ENCODE measurements around the gene YEATS2.

Gene YEATS2

GRCh38 chr3:183827809-183828537, 130.4 kb downstream of the YEATS2 start:
- Histone ChIP-seq H3K36me3 (ENCODE audit: low read depth) (peaks cover 32% of the 10 kb centered on the region), H3K4me3 (ENCODE audit: severe bottlenecking) (no peak overlapping the region), H3K27me3 (ENCODE audit: insufficient read depth, poor library complexity, severe bottlenecking) (no peaks in the 10 kb centered on the region), H3K27ac (ENCODE audit: poor library complexity, severe bottlenecking) (no peak overlapping the region), H3K4me1 (ENCODE audit: insufficient read depth, poor library complexity, severe bottlenecking) (peaks cover 7% of the 10 kb centered on the region), H3K9me3 (ENCODE audit: severe bottlenecking) (no peaks in the 10 kb centered on the region)
- DNase-seq (ENCODE audit: low spot score), result no peak
- no peak for TF ChIP-seq CTCF (IDR thresholded peaks at IDR 0.05; ENCODE audit: poor library complexity, severe bottlenecking)
- ATAC-seq (ENCODE audit: low read depth), result no peak

GRCh38 chr3:183828538-183828870, 130.9 kb downstream of the YEATS2 start:
- no peak for TF ChIP-seq CTCF (IDR thresholded peaks at IDR 0.05; ENCODE audit: poor library complexity, severe bottlenecking)

GRCh38 chr3:183829466-183829865, 131.9 kb downstream of the YEATS2 start:
- H3K27ac ChIP-seq (ENCODE audit: poor library complexity, severe bottlenecking), result no peak overlapping the region
- DNase-seq (ENCODE audit: low spot score) (no peak), ATAC-seq (ENCODE audit: low read depth) (no peak)
- H3K4me3 ChIP-seq (ENCODE audit: severe bottlenecking), result no peak overlapping the region
- no peak for TF ChIP-seq CTCF (IDR thresholded peaks at IDR 0.05; ENCODE audit: poor library complexity, severe bottlenecking)
- no peaks in the 10 kb centered on the region for H3K9me3 ChIP-seq (ENCODE audit: severe bottlenecking)
- no peaks in the 10 kb centered on the region for H3K27me3 ChIP-seq (ENCODE audit: insufficient read depth, poor library complexity, severe bottlenecking)
- H3K36me3 ChIP-seq (ENCODE audit: low read depth), result peaks cover 40% of the 10 kb centered on the region
- H3K4me1 ChIP-seq (ENCODE audit: insufficient read depth, poor library complexity, severe bottlenecking), result no peaks in the 10 kb centered on the region

More at GRCh38 chr3:183828538-183828870, 130.9 kb downstream of the YEATS2 start:
- DNase-seq (ENCODE audit: low spot score) (no peak), ATAC-seq (ENCODE audit: low read depth) (no peak)
- Histone ChIP-seq H3K27ac (ENCODE audit: poor library complexity, severe bottlenecking) (no peak overlapping the region), H3K4me3 (ENCODE audit: severe bottlenecking) (no peak overlapping the region), H3K36me3 (ENCODE audit: low read depth) (peaks cover 37% of the 10 kb centered on the region), H3K27me3 (ENCODE audit: insufficient read depth, poor library complexity, severe bottlenecking) (no peaks in the 10 kb centered on the region), H3K4me1 (ENCODE audit: insufficient read depth, poor library complexity, severe bottlenecking) (peaks cover 7% of the 10 kb centered on the region), H3K9me3 (ENCODE audit: severe bottlenecking) (no peaks in the 10 kb centered on the region)

GRCh38 chr3:183830187-183830586, 132.6 kb downstream of the YEATS2 start:
- no peak for TF ChIP-seq CTCF (IDR thresholded peaks at IDR 0.05; ENCODE audit: poor library complexity, severe bottlenecking)
- Histone ChIP-seq H3K4me1 (ENCODE audit: insufficient read depth, poor library complexity, severe bottlenecking) (no peaks in the 10 kb centered on the region), H3K27ac (ENCODE audit: poor library complexity, severe bottlenecking) (no peak overlapping the region), H3K36me3 (ENCODE audit: low read depth) (peaks cover 43% of the 10 kb centered on the region), H3K9me3 (ENCODE audit: severe bottlenecking) (no peaks in the 10 kb centered on the region), H3K27me3 (ENCODE audit: insufficient read depth, poor library complexity, severe bottlenecking) (no peaks in the 10 kb centered on the region), H3K4me3 (ENCODE audit: severe bottlenecking) (no peak overlapping the region)
- ATAC-seq (ENCODE audit: low read depth) (no peak), DNase-seq (ENCODE audit: low spot score) (no peak)

- no peaks in the 10 kb centered on the region for H3K27me3 ChIP-seq (ENCODE audit: insufficient read depth, poor library complexity, severe bottlenecking)
- H3K36me3 ChIP-seq (ENCODE audit: low read depth), result peaks cover 59% of the 10 kb centered on the region
- H3K4me3 ChIP-seq (ENCODE audit: severe bottlenecking), result no peak overlapping the region
- H3K9me3 ChIP-seq (ENCODE audit: severe bottlenecking), result no peaks in the 10 kb centered on the region
- H3K27ac ChIP-seq (ENCODE audit: poor library complexity, severe bottlenecking), result no peak overlapping the region
- H3K4me1 ChIP-seq (ENCODE audit: insufficient read depth, poor library complexity, severe bottlenecking), result no peaks in the 10 kb centered on the region
- no peak for ATAC-seq (ENCODE audit: low read depth)
- TF ChIP-seq CTCF (IDR thresholded peaks at IDR 0.05; ENCODE audit: poor library complexity, severe bottlenecking), result no peak
- DNase-seq (ENCODE audit: low spot score), result no peak
Measured at GRCh38 chr3:183833516-183833915, 135.9 kb downstream of the YEATS2 start.

Data from RWPE2 (cell line).